Ramos (cell line): Measurements from ENCODE around the gene IARS1.

Source experiments
- in situ Hi-C: fragments of 300-500 bp; cut with MboI; formaldehyde crosslinking; loops from one replicate; pipeline ENCODE4 v1.14.3; 2022; ENCODE audit warnings: low sequenced_read_pairs; ENCODE audit not compliant: unreplicated experiment

The IARS1 gene

DNA sequence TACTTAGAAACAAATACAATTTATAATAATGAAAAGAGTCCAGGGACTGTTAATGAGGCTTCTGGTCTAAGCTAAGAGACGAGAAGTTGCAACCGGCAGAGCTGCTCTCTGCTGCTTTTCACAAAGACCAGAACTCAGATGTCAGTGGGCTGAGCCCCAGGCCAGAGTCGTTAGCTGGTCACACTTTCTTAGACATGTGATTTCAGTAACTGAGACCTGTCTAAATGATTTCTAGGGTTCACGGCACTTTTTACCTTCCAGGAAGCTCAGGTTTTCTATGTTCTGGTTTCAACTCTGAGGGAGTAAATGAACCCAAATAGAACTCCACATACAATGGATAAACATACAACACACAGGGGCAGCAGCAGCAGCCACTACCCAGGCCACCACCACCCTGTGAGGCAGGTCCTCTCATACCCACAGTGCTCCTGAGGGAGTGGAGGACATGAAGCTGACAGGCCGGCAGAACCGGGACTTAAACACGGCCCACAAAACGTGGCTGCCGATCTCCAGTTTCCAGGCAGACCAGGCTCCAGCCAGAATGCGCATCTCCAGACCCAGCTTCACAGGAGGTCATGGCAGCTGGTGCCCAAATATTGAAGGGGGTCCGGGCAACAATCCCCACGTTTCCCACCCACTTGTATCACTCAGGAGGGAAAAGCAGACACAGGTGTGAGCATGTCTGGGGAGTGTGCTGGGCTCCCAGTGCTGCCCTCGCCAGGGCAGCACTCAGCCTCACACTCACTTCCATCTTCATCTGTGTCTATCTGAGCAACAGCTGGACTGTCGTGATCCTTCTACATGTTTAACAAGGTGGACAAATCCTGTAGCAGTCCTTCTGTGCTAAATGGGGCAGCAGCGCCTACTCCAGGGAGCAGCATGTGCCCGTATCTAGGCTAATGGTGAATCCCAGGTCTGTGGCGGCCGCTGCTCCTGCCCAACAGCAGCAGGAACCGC, 38.8 kb downstream of the IARS1 start:
- in situ Hi-C loops, result no loop called here

DNA sequence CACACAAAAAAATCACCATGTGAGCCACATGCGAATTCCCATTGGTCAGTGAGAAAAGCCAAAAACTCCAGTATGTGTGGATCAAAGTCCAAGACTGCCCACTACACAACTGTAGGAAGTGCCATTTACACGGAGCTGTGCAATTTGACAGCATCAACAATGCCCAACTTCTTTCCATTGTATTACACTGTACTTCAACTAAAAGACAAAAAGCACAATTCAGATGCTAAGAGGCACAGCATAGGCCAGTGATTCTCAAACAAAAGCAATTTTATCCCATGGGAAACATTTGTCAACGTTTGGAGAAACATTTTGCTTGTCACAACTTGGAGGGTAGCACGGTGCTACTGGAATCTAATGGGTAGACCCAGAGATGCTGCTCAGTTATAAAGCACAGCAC, 39.8 kb downstream of the IARS1 start:
- in situ Hi-C loops, result no loop called here

DNA sequence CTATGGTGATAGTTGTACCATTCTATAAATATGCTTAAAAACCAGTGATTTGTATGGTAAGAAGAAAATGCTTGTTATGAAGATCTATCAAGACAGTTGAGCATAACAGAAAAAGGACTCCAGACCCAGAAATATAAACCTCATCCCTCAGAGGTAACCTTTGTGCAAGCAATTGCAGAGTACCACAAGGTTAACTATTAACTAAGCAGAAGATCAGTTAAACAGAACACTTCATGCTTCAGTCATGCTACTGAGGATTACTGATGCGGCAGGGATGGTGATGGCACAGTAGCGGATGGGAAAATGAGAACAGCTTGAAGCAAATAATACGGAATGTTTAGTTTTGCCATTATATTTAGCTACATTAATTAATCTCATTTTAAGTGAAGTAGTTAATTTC, 45.5 kb downstream of the IARS1 start:
- in situ Hi-C loops, result no loop called here

DNA sequence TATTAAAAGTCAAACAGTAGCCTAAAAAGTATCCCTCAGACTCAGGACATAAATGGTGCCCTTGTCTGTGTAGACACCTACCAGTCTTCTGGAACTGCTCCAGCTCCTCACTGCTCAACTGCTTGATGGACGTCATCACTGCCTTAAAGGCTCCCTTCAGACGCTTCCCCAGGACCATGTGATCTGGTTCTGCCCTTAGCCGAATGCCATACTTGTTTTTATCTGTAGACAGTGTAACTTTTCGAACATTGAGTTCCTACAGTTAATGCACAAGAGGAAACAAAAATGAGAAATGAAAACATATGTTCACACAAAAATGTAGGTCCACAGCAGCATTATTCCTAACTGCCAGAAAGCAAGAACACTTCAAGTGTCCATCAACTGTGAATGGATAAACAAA, 46.2 kb downstream of the IARS1 start:
- in situ Hi-C loops, result no loop called here

DNA sequence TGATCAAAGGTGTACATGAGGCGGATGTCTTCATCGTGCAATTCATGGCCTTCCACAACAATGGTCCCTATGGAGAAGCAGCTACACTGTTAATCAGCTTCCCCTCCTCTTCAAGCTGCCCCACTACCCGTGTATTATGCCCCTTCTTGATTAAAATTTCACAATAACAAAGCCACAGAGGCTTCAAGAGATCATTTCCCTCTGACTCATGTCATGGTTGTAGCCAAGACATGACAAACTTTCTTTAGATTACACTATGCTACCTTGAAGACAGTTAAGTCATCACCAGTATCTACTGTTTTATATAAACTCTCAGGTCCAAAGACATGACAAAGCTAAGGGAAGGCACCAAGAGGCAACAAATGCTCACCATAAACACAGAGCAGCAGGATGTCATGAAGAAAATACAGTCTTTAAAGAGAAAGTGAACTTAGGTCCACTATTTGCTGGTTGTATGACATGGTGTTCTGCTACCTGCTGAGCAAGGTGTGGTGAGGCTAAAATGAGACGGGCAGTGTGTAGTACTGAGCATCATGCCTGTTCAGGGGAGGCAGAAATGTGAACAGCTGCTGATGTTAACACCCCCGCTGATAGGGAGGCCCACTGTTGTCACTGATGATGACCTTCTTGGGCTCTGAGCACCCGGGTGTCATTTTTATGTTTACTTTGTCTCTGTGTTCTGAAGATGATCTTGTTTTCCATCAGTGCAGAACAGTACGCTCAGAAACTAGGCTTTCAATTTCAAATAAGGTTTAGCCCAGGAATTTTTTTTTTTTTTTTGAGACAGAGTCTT, 48.3 kb downstream of the IARS1 start:
- in situ Hi-C loops, result no loop called here
